ENCODE measurements around the gene TBC1D9. TPM values are rescaled to one million over a fixed set of nuclear protein-coding genes. Genes with fewer than 3 reads are reported as not detected.

The TBC1D9 gene
- total and polyA plus RNA-seq, 10 of the 15 experiments (the other 5 are each of a cell fraction or from before 2014, with no cell fraction given) = 0.87 to 14.9 (median 7.1) TPM

GRCh38 chr4:140575489-140575888 is 180.7 kb downstream of the TBC1D9 start:
- POLR2A ChIA-PET = no interaction called here
- no peak overlapping the region for H3K9ac ChIP-seq (ENCODE audit: control insufficient read depth, insufficient read depth, low read length)
- DNase-seq (ENCODE audit: low read depth, low spot score) = no peak
- SMC1A ChIA-PET (ENCODE audit: uncharacterized antibody, unreplicated experiment) = interaction anchor here (1.1 kb wide), 1 partner anchor 33 kb away, joined by 3 read pairs; no protein-coding TSS in a partner anchor
- no TSS peak for BruUV-seq (replicated peaks)
- intact Hi-C loops (cut with micrococcal nuclease; ENCODE audit: unreplicated experiment) (no loop called here), in situ Hi-C loops (cut with MboI) (no loop called here)
- no peak overlapping the region for H3K4me3 ChIP-seq
- ATAC-seq = no peak
- FAIRE-seq = no peak
- RAD21 ChIA-PET (ENCODE audit: unreplicated experiment) = no interaction called here
- no peak overlapping the region for H3K27ac ChIP-seq (ENCODE audit: control insufficient read depth, insufficient read depth)
- H3K36me3 ChIP-seq (ENCODE audit: control insufficient read depth in 2 of 2, insufficient read depth in 2 of 2, low read length in 1 of 2) = no peaks in the 10 kb centered on the region
- TF ChIP-seq TCF3 (IDR thresholded peaks at IDR 0.05; ENCODE audit: borderline replicate concordance, insufficient read depth, low read depth, low read length) = no peak
- TF ChIP-seq RUNX3 (IDR thresholded peaks at IDR 0.05; ENCODE audit: low read length) = no peak
- TF ChIP-seq REST (IDR thresholded peaks at IDR 0.05; ENCODE audit: low read depth, low read length) = no peak
- no peak for TF ChIP-seq NFYB (IDR thresholded peaks at IDR 0.05; ENCODE audit: insufficient read depth, low read depth, low read length)
- no peak for TF ChIP-seq E4F1 (IDR thresholded peaks at IDR 0.05; ENCODE audit: borderline replicate concordance, partially characterized antibody)
- no peak for TF ChIP-seq NFYA (IDR thresholded peaks at IDR 0.05; ENCODE audit: borderline replicate concordance, low read depth, low read length)
- H3K4me1 ChIP-seq (ENCODE audit: control insufficient read depth, insufficient read depth, low read length) = no peaks in the 10 kb centered on the region
- no peak overlapping the region for H3K4me2 ChIP-seq (ENCODE audit: control insufficient read depth, insufficient read depth)
- H4K20me1 ChIP-seq (ENCODE audit: control insufficient read depth, insufficient read depth) = no peaks in the 10 kb centered on the region
- H3K27me3 ChIP-seq (replicated peaks in 1 of 2; ENCODE audit: control insufficient read depth in 2 of 2, insufficient read depth in 2 of 2, low read length in 1 of 2) = peaks cover 0 to 15% of the 10 kb centered on the region in 2 experiments; a peak in 3 of 4 replicates
- H3K9me3 ChIP-seq (replicated peaks; ENCODE audit: control insufficient read depth, insufficient read depth, low read length) = peaks cover 3% of the 10 kb centered on the region; the same call in 2 of the 3 replicates
- CTCF ChIA-PET = no interaction called here
- no peak overlapping the region for H2AFZ ChIP-seq (ENCODE audit: control insufficient read depth, low read depth, low read length)
- no peaks in the 10 kb centered on the region for H3K79me2 ChIP-seq (ENCODE audit: control insufficient read depth, insufficient read depth, low read length)
- 3% methylated on average over 4 of the region's 4 CpGs for WGBS (ENCODE audit: insufficient coverage, insufficient replicate concordance, low lambda C conversion rate, missing lambda C conversion rate)
